PC-3 (cell line): Measurements from ENCODE around the gene RAB14. TPM values are rescaled to one million over a fixed set of nuclear protein-coding genes. Genes with fewer than 3 reads are reported as not detected.
"Not testable (repeated sequence)": the region's sequence is repeated elsewhere in the genome, so short reads cannot be mapped to it uniquely, and the experiment has no call there.

Source experiments
- ATAC-seq: fragments of 200-7000 bp; cut with Tn5 transposase; 2 replicates; pipeline ENCODE4 v1.9.1; 2020; ENCODE audit warnings: mild to moderate bottlenecking, moderate library complexity
- BruUV-seq: library from RNA; stranded (reverse); fragments of 400-500 nt; replicated peaks from 2 replicates; lab custom pipeline; 2021; lab: Mats Ljungman, UMichigan
- CTCF ChIA-PET: fragments of 300-600 bp; sonication (Branson Sonifier 250); formaldehyde crosslinking; loops from one replicate; lab custom pipeline; 2022; ENCODE audit warnings: antibody characterized with exemption; lab: Charles Lee
- POLR2A ChIA-PET: fragments of 300-600 bp; sonication (Branson Sonifier 250); formaldehyde crosslinking; loops from one replicate; lab custom pipeline; 2022; ENCODE audit warnings: antibody characterized with exemption; ENCODE audit not compliant: unreplicated experiment; lab: Charles Lee
- DNase-seq: peaks from one replicate; pipeline ENCODE4 v3.0.0-alpha.2; 2015
- H2AFZ ChIP-seq: fragments of 300-600 bp; sonication (generic); 2 replicates; pipeline ENCODE4 v1.6.0; 2016; ENCODE audit warnings: antibody characterized with exemption, low read length
- H3F3A ChIP-seq: fragments of 300-600 bp; sonication (generic); one replicate; pipeline ENCODE4 v1.6.0; 2017; ENCODE audit warnings: antibody characterized with exemption, low read length, control low read depth, mild to moderate bottlenecking; ENCODE audit not compliant: unreplicated experiment
- H3K27ac ChIP-seq: fragments of 300-600 bp; sonication (generic); 2 replicates; pipeline ENCODE4 v1.5.1; 2016; ENCODE audit warnings: mild to moderate bottlenecking, low read length
- H3K27me3 ChIP-seq: fragments of 300-600 bp; sonication (generic); 2 replicates; pipeline ENCODE4 v1.6.1; 2016; ENCODE audit warnings: low read length, mixed read lengths
- H3K36me3 ChIP-seq: fragments of 300-600 bp; sonication (generic); 2 replicates; pipeline ENCODE4 v1.6.1; 2016; ENCODE audit warnings: low read depth, mixed run types, low read length, mixed read lengths
- H3K4me1 ChIP-seq: fragments of 300-600 bp; sonication (generic); 2 replicates; pipeline ENCODE4 v1.5.1; 2016; ENCODE audit warnings: low read length; ENCODE audit not compliant: insufficient read depth
- H3K4me2 ChIP-seq: fragments of 300-600 bp; sonication (generic); 2 replicates; pipeline ENCODE4 v1.6.0; 2016; ENCODE audit warnings: low read length
- H3K4me3 ChIP-seq: fragments of 300-600 bp; sonication (generic); 2 replicates; pipeline ENCODE4 v1.5.1; 2016; ENCODE audit warnings: mild to moderate bottlenecking, low read length, mixed read lengths
- H3K79me2 ChIP-seq: fragments of 300-600 bp; sonication (generic); 2 replicates; pipeline ENCODE4 v1.6.1; 2017; ENCODE audit warnings: low read length, mixed read lengths
- H3K9ac ChIP-seq: fragments of 300-600 bp; sonication (generic); 2 replicates; pipeline ENCODE4 v1.6.0; 2016; ENCODE audit warnings: mild to moderate bottlenecking, low read length
- H3K9me2 ChIP-seq: fragments of 300-600 bp; sonication (generic); replicated peaks from 2 replicates; pipeline ENCODE4 v1.6.1; 2016; ENCODE audit warnings: mixed run types, low read length, mixed read lengths
- H3K9me3 ChIP-seq: fragments of 300-600 bp; sonication (generic); 2 replicates; pipeline ENCODE4 v1.6.1; 2016; ENCODE audit warnings: low read length, mixed read lengths
- H4K20me1 ChIP-seq: fragments of 300-600 bp; sonication (generic); 2 replicates; pipeline ENCODE4 v1.6.1; 2016; ENCODE audit warnings: low read length, mixed read lengths
- CTCF ChIP-seq: fragments of 300-600 bp; sonication (generic); conservative IDR thresholded peaks from 2 replicates; pipeline ENCODE4 v1.5.1; 2017; ENCODE audit warnings: antibody characterized with exemption, low read depth, mild to moderate bottlenecking, low read length
- EZH2 ChIP-seq: fragments of 300-600 bp; sonication (generic); IDR thresholded peaks from one replicate; pipeline ENCODE4 v1.6.1; 2017; ENCODE audit warnings: antibody characterized with exemption, mild to moderate bottlenecking, low read length; ENCODE audit not compliant: unreplicated experiment
- EZH2phosphoT487 ChIP-seq: fragments of 300-600 bp; sonication (generic); IDR thresholded peaks from 2 replicates; pipeline ENCODE4 v1.6.1; 2018; ENCODE audit warnings: mild to moderate bottlenecking, antibody characterized with exemption, low read length, borderline replicate concordance
- intact Hi-C: fragments of 100-400 bp; cut with micrococcal nuclease; formaldehyde crosslinking; loops from 2 replicates; pipeline ENCODE4 v1.9.0; 2023
- total RNA-seq: library from RNA; depleted of rRNA; stranded (reverse); fragments of >200 nt; gene quantifications from 2 replicates; pipeline ENCODE4 v1.2.3, GENCODE V29; 2014

The RAB14 gene
- total RNA-seq, 1 experiment from 2014 or later = 13.8 TPM

DNA sequence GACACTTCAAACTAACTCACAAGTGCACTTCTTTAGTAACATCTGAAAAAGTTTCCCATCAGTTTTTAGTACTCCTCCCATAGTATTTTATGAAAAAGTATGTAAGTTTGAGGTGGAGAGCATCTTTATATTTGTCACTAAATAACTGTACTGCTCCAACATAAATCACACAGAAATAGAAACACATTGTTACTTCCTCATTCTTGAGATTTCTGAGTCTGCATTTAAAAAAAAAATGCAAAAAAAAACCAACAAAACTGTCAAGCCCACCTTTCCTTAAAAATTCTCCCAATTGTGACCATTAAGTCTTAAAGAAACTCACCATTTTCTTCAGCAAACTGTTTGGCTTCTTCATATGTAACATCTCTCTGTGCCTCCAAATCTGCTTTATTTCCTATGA, 18.7 kb downstream of the RAB14 start:
- no peak for DNase-seq
- Histone ChIP-seq H3K9me2 (no peaks in the 10 kb centered on the region), H3K4me3 (no peak overlapping the region), H3K9ac (no peak overlapping the region), H3K4me2 (no peak overlapping the region), H3K9me3 (no peaks in the 10 kb centered on the region), H2AFZ (no peak overlapping the region), H3K36me3 (peaks cover 44% of the 10 kb centered on the region), H3K27me3 (no peaks in the 10 kb centered on the region), H3K79me2 (peaks cover 32% of the 10 kb centered on the region), H3K27ac (no peak overlapping the region), H4K20me1 (peaks cover 9% of the 10 kb centered on the region; the same call in 1 of the 2 replicates), H3F3A (no peaks in the 10 kb centered on the region), H3K4me1 (no peaks in the 10 kb centered on the region)
- CTCF ChIA-PET = no interaction called here
- no peak for TF ChIP-seq CTCF
- no peak for TF ChIP-seq EZH2
- no peak for TF ChIP-seq EZH2phosphoT487
- POLR2A ChIA-PET = no interaction called here
- intact Hi-C loops = no loop called here
- BruUV-seq = no TSS peak
- ATAC-seq = no peak

- no TSS peak for BruUV-seq
- DNase-seq (no peak), ATAC-seq (no peak)
- H3K4me3 ChIP-seq = no peak overlapping the region
- no peak overlapping the region for H3K9ac ChIP-seq
- no peaks in the 10 kb centered on the region for H3K9me2 ChIP-seq
- no peaks in the 10 kb centered on the region for H3K9me3 ChIP-seq
- H3K27me3 ChIP-seq = no peaks in the 10 kb centered on the region
- TF ChIP-seq EZH2 = no peak
- TF ChIP-seq CTCF = no peak
- H3K36me3 ChIP-seq = peaks cover 43% of the 10 kb centered on the region
- no peak overlapping the region for H3K4me2 ChIP-seq
- no peak overlapping the region for H2AFZ ChIP-seq
- H3K4me1 ChIP-seq = no peaks in the 10 kb centered on the region
- 0 out of 2 replicates have a peak, but pooled peaks cover 5% of the 10 kb centered on the region for H4K20me1 ChIP-seq
- H3F3A ChIP-seq = no peaks in the 10 kb centered on the region
- ChIA-PET POLR2A (no interaction called here), CTCF (no interaction called here)
- no peak overlapping the region for H3K27ac ChIP-seq
- H3K79me2 ChIP-seq = peaks cover 24% of the 10 kb centered on the region
- intact Hi-C loops = no loop called here
Observed at GRCh38 chr9:121182101-121182836, 19.4 kb downstream of the RAB14 start.

DNA sequence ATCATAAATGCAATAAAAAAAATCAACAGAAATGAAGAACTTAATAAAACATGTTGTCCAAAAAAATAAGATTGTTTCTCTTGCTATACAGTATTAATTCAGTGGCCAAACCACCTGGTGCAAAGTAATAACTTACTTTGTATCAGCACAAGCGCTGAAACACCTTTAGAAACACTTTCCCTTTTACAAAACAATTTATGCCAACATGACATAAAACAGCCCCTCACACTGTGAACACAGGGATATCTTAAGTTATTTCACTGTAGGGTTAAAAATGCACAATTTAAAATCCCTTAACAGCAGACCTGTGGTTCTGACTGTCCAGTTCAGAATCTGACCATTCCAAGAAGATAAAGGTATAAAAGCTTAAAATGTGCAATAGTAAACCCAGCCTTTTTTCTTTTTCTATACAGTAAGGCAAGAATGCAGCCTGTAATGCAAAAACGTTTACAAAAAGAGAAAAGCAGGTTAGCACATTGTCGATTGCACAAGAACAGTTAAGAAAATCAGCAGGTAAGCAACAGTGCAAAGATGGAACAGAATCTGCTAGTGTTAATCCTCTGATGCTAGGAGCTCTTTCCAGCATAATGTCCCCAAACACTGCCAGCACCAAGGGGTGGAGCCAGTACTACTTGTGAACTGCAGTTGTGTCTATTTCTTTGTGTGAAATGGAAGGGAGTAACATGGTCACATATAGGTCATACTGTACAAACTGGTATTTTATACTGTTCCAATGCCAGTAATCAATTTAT, 21.6 kb downstream of the RAB14 start:
- intact Hi-C loops = no loop called here
- no peaks in the 10 kb centered on the region for H3F3A ChIP-seq
- BruUV-seq = TSS peak; percentile 17
- H3K27ac ChIP-seq = no peak overlapping the region
- no peaks in the 10 kb centered on the region for H3K9me3 ChIP-seq
- no peaks in the 10 kb centered on the region for H3K27me3 ChIP-seq
- H3K9ac ChIP-seq = no peak overlapping the region
- no peaks in the 10 kb centered on the region for H3K4me1 ChIP-seq
- no peaks in the 10 kb centered on the region for H4K20me1 ChIP-seq
- H3K9me2 ChIP-seq = no peaks in the 10 kb centered on the region
- ChIA-PET CTCF (no interaction called here), POLR2A (no interaction called here)
- ATAC-seq = no peak
- no peak overlapping the region for H2AFZ ChIP-seq
- no peak for TF ChIP-seq EZH2phosphoT487
- no peak for TF ChIP-seq EZH2
- no peak for TF ChIP-seq CTCF
- no peak overlapping the region for H3K4me2 ChIP-seq
- peaks cover 30% of the 10 kb centered on the region for H3K36me3 ChIP-seq
- no peak overlapping the region for H3K4me3 ChIP-seq
- peaks cover 4% of the 10 kb centered on the region; the same call in 1 of the 2 replicates for H3K79me2 ChIP-seq
- DNase-seq = no peak

- DNase-seq, H3K79me2 ChIP-seq, H3K27me3 ChIP-seq, POLR2A ChIA-PET, intact Hi-C loops, H3K4me1 ChIP-seq, H3F3A ChIP-seq, H3K9me2 ChIP-seq, H4K20me1 ChIP-seq, H3K9me3 ChIP-seq, ATAC-seq, H2AFZ ChIP-seq, H3K4me3 ChIP-seq, BruUV-seq, H3K9ac ChIP-seq, CTCF ChIA-PET, H3K4me2 ChIP-seq, H3K27ac ChIP-seq: not testable (repeated sequence)
- H3K36me3 ChIP-seq = peaks cover 28% of the 10 kb centered on the region
Observed at GRCh38 chr9:121179373-121179721, 22.3 kb downstream of the RAB14 start.
